CD4-positive, alpha-beta T cell treated with Interleukin-10 for 1 hour (primary cell): Measurements from ENCODE around the gene OR51M1.

Source experiments
- DNase-seq: peaks from one replicate; pipeline ENCODE4 v3.0.0-alpha.2; 2020

Gene OR51M1

DNA sequence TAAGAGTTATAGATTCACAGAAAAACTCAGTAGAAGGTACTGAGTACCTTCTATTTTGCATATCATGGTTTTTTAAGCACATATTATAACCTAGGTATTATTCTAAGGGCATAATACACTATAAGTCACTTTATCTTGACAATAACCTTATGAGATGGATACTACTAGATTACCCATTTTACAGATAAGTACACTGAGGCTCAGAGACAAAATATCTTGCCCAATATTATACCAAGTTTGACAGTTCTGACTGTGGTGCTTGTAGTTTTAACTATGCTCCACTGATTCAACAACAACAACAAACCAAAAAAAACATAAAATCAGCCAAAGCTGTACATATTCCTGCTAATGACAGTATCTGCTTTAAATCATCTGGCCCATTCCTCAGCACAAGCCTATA is 10.5 kb downstream of the OR51M1 start:
- DNase-seq, result no peak

GRCh38 chr11:5398936-5399335 is 15.3 kb downstream of the OR51M1 start:
- DNase-seq, result no peak

DNA sequence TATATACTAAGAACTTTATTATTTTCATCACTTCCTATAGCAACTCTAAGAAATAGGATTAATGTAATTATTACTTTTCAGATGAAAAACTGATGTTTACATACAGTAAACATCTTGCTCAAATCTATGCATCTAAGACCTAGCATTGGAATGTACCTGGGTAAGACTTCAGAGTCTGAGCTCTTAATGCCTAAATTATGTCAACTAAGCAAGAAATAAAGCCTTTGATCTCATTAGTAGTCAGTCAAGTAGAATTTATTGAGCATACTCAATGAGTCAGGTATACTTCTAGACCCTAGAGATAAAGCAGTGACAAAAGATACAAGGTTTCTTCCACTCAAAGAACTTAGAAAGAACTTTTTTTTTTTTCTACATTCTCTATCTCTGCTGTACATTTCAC is 21.6 kb downstream of the OR51M1 start:
- no peak for DNase-seq

DNA sequence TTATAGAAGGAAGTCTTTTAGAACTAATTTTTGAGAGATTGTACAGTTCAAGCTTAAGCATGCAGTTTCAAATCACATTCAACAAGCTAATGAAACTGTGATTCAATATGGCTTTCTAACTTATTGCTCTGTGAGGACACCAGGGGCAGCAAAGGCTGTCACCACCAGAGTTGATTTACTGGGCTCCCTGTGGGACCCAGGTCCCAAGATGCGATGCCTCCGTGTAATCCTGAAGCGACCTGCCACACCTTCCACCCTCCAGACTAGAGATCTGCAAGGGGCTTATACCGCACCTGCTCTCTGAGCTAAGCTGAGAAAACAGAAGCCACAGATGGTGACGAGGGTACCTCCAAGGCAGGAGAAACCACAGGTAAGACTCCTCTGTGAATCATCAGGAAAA is 37.4 kb downstream of the OR51M1 start:
- DNase-seq, result no peak

GRCh38 chr11:5421811-5422210 is 38.2 kb downstream of the OR51M1 start, which contains the start of gene OR51Q1:
TSS of gene OR51Q1 (plus strand) at chr11:5422111. CDS start at chr11:5422201, 90 bp downstream.
- no peak for DNase-seq

DNA sequence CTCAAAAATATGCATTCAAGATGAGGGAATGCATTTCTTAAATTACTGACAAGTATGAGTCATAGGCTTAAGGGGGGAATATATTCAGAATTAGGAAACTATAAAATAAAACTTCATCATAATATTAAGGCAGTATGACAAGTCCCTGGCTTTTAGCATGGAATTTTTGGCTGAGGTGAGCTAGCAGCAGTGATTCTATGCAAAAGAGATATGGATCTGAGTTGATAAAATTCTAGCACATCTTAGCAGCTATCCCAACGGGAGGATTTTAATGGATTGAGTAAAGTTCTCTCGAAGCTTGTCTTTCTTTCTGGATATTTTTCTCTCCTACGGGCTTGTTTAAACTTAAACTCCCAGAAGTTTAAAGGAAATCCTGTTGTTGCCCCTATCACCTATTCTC is 39.5 kb downstream of the OR51M1 start:
- no peak for DNase-seq

DNA sequence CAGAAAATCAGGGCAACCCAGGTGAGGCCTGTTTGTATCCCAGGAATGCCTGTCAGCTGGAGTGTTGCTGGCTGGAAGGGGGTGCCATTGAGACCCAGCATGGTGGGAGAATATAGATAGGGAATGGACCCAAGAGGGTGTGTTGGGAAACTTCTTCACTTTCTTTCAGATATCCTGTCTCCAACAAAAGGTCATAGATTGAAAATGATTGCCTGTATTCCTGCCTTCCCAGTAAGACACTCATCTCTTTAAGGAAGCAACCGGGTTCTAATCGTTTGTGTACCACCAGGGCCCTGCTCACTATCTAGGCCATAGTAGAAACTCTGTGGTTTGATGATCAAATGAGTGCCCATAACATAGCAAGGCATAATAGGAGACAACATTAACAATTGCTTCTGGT is 57.8 kb downstream of the OR51M1 start, which contains the start of gene OR51I1:
TSS of gene OR51I1 (minus strand) at position 101 of the 400 bp plus-strand sequence. CDS start at position 101, 0 bp downstream.
- DNase-seq, result no peak
